K562 (cell line): ENCODE data around the gene RPS15A. TPM values are rescaled to one million over a fixed set of nuclear protein-coding genes. Genes with fewer than 3 reads are reported as not detected.
"Not testable (repeated sequence)": the region's sequence is repeated elsewhere in the genome, so short reads cannot be mapped to it uniquely, and the experiment has no call there.

Source experiments
- ATAC-seq: fragments of 200-7000 bp; cut with Tn5 transposase; 3 replicates; pipeline ENCODE4 v1.9.1; 2020; ENCODE audit warnings: moderate library complexity
- BruUV-seq: library from RNA; stranded (reverse); fragments of 400-500 nt; replicated peaks from 2 replicates; lab custom pipeline; 2021; lab: Mats Ljungman, UMichigan
- CTCF ChIA-PET: fragments of 300-600 bp; formaldehyde crosslinking; extraction: SDS; loops from one replicate; lab custom pipeline; 2021; ENCODE audit warnings: low intra/inter-chr PET ratio; lab: Yijun Ruan, JAX
- POLR2A ChIA-PET: fragments of 300-600, 350-650 bp; sonication (Branson Sonifier 250); formaldehyde crosslinking; extraction: SDS; loops from one replicate; lab custom pipeline; 2021; ENCODE audit warnings: antibody characterized with exemption, inconsistent platforms; lab: Yijun Ruan, JAX
- DNase-seq, 4 experiments: peaks; one replicate each; pipeline versions ENCODE4 v3.0.0 to v3.0.0-alpha.2; 2011 to 2018; ENCODE audit warnings: low spot score in 3 of 4, mixed read lengths in 3 of 4; ENCODE audit errors: extremely low read depth in 1 of 4
- FAIRE-seq: peaks from 2 replicates; lab custom pipeline; 2011; peaks lifted over from hg19 to GRCh38; lab: Jason Lieb, UNC
- H2AFZ ChIP-seq: 2 replicates; pipeline ENCODE4 v1.6.0; 2011; ENCODE audit warnings: low read depth, low read length, control low read depth, inconsistent platforms
- H3K27ac ChIP-seq: fragments of 200-600 bp; 3 replicates; pipeline ENCODE4 v1.8.0; 2011; ENCODE audit warnings: low read depth, mild to moderate bottlenecking, control low read depth, inconsistent platforms, low read length, moderate library complexity, mixed read lengths; ENCODE audit errors: extremely low read depth
- H3K27me3 ChIP-seq, 2 experiments: fragments of 300-600 bp in 1 of 2; 2 replicates in 1 of 2; 3 replicates in 1 of 2; pipeline versions ENCODE4 v1.6.0 to v1.8.0; 2011; ENCODE audit warnings: inconsistent platforms in 2 of 2, low read length in 2 of 2, mild to moderate bottlenecking in 1 of 2, mixed read lengths in 1 of 2, moderate library complexity in 1 of 2; ENCODE audit not compliant: control insufficient read depth in 2 of 2, insufficient read depth in 2 of 2
- H3K36me3 ChIP-seq: fragments of 300-600 bp; 3 replicates; pipeline ENCODE4 v1.8.0; 2011; ENCODE audit warnings: mild to moderate bottlenecking, low read length, inconsistent platforms; ENCODE audit not compliant: control insufficient read depth, insufficient read depth
- H3K4me1 ChIP-seq, 2 experiments: fragments of 200-600 bp in 1 of 2; replicated peaks in 1 of 2; 2 replicates in 1 of 2; 3 replicates in 1 of 2; pipeline versions ENCODE4 v1.5.1 to v1.8.0; 2011; ENCODE audit warnings: inconsistent platforms in 2 of 2, low read length in 2 of 2, mild to moderate bottlenecking in 1 of 2, mixed read lengths in 1 of 2, moderate library complexity in 1 of 2; ENCODE audit not compliant: control insufficient read depth in 2 of 2, insufficient read depth in 2 of 2
- H3K4me2 ChIP-seq: 2 replicates; pipeline ENCODE4 v1.6.1; 2011; ENCODE audit warnings: low read length, control low read depth, inconsistent platforms, mixed read lengths; ENCODE audit not compliant: insufficient read depth
- H3K4me3 ChIP-seq: fragments of 200-600 bp; sonication (generic), shearing (Covaris generic); 2 replicates; pipeline ENCODE4 v1.5.1; 2016; ENCODE audit warnings: control low read depth, inconsistent platforms
- H3K79me2 ChIP-seq: fragments of 200-600 bp; 3 replicates; pipeline ENCODE4 v1.8.0; 2011; ENCODE audit warnings: low read length, inconsistent platforms; ENCODE audit not compliant: control insufficient read depth, insufficient read depth
- H3K9ac ChIP-seq, 2 experiments: 2 replicates each; pipeline versions ENCODE4 v1.6.0 to v1.6.1; 2011; ENCODE audit warnings: low read depth in 2 of 2, low read length in 2 of 2, control low read depth in 1 of 2, inconsistent platforms in 1 of 2, mild to moderate bottlenecking in 1 of 2, mixed read lengths in 1 of 2; ENCODE audit not compliant: insufficient read depth in 1 of 2
- H3K9me1 ChIP-seq: one replicate; pipeline ENCODE4 v1.6.0; 2011; ENCODE audit warnings: inconsistent platforms, mild to moderate bottlenecking, low read length, moderate library complexity; ENCODE audit not compliant: control insufficient read depth, insufficient read depth
- H3K9me3 ChIP-seq: replicated peaks from 2 replicates; pipeline ENCODE4 v1.5.1; 2011; ENCODE audit warnings: low read depth, low read length, inconsistent platforms; ENCODE audit not compliant: control insufficient read depth, insufficient read depth
- H4K20me1 ChIP-seq: replicated peaks from 2 replicates; pipeline ENCODE4 v1.6.1; 2011; ENCODE audit warnings: low read length, inconsistent platforms, mixed read lengths; ENCODE audit not compliant: control insufficient read depth, insufficient read depth
- WGBS: fragments of 100-300 bp; shearing (Covaris generic); methylation state at CpG from one replicate; pipeline ENCODE4 v1.1.6; 2016; ENCODE audit warnings: low coverage, mixed read lengths; ENCODE audit not compliant: insufficient coverage; ENCODE audit errors: missing lambda C conversion rate; 5-methylcytosine and 5-hydroxymethylcytosine counted together
- in situ Hi-C: fragments of 300-500 bp; cut with MboI; formaldehyde crosslinking; loops from 4 replicates; pipeline ENCODE4 v1.15.0; 2018; ENCODE audit warnings: inconsistent platforms, mixed read lengths
- intact Hi-C: fragments of 100-400 bp; cut with micrococcal nuclease; formaldehyde crosslinking; loops from 2 replicates; pipeline ENCODE4 v1.14.2; 2022
- polyA plus RNA-seq, 8 experiments: library from polyadenylated mRNA; depleted of rRNA in 4 of 8; stranded (reverse) in 5 of 8; unstranded in 3 of 8; fragments of >200 nt; fragmentation: Nextera tagmentation in 2 of 8; fragmentation: Illumina TruSeq in 1 of 8; extraction: Ambion mirVana in 2 of 8; extraction: Trizol in 1 of 8; gene quantifications; 2 replicates each; pipeline versions ENCODE4 v1.2.1 to v1.2.3, GENCODE V29; 2011 to 2014; ENCODE audit warnings: inconsistent platforms in 1 of 8, missing spikeins in 1 of 8
- total RNA-seq, 7 experiments: library from RNA; depleted of rRNA in 6 of 7; stranded (reverse); fragments of >200 nt in 6 of 7; fragmentation: Illumina TruSeq in 2 of 7; extraction: Trizol in 2 of 7; gene quantifications; 2 replicates each; pipeline versions ENCODE4 v1.2.1 to v1.2.3, GENCODE V29; 2011 to 2021; ENCODE audit warnings: low replicate concordance in 1 of 7

Gene RPS15A
- total and polyA plus RNA-seq, 9 of the 15 experiments (the other 6 are each of a cell fraction or from before 2014, with no cell fraction given) = 1,397 to 5,474 (median 2,798) TPM

DNA sequence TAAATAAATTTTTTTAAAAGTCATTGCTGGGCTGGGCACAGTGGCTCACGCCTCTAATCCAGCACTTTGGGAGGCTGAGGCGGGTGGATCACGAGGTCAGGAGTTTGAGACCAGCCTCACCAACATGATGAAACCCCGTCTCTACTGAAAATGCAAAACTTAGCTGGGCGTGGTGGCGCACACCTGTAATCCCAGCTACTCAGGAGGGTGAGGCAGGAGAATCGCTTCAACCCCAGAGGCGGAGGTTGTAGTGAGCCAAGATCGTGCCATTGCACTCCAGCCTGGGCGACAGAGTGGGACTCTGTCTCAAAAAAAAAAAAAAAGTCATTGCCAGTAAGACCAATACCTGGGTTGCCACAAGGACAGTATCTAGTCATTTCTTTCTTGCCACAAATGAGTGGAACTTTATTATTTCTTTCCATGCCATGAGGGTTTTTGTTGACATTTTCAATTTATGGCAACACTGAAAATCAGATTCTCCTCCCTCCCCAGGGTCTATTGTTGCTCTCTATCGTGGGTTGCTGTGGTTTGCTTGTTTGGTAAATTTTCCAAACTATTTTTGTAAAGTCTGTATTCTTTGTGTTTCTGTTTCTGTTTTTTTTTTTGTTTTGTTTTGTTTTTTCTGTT lies 19.7 kb downstream of the RPS15A start:
- H3K27me3 ChIP-seq, in situ Hi-C loops, H3K27ac ChIP-seq, H3K4me3 ChIP-seq, H3K79me2 ChIP-seq, DNase-seq, FAIRE-seq, BruUV-seq, CTCF ChIA-PET, H4K20me1 ChIP-seq, H3K9ac ChIP-seq, H3K4me2 ChIP-seq, H3K4me1 ChIP-seq, H3K9me1 ChIP-seq, H3K9me3 ChIP-seq, H2AFZ ChIP-seq, H3K36me3 ChIP-seq, ATAC-seq, intact Hi-C loops: not testable (repeated sequence)
- POLR2A ChIA-PET = interaction anchor here (1.5 kb wide), 1 partner anchor 20 kb away, joined by 7 read pairs; the partner anchor contains the start of gene RPS15A
- 69% methylated on average over 9 of the region's 11 CpGs for WGBS

DNA sequence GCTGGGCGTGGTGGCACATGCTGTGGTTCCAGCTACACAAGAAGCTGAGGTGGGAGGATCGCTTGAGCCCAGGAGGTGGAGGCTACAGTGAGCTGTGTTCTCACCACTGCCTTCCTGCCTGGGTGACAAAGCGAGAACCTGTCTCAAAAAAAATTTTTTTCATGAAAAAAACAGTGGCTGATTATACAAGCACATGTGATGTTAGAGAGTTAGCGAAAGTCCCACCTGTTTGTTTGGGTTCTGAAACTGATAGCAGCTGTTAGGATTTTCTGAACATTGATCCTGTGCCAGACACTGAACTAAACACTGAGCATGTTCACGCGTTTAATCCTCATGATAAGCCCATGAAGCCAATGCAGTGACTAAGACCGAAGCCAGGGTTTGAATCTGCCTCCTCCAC lies 22.9 kb downstream of the RPS15A start:
- peak; percentile 74 for FAIRE-seq
- ATAC-seq, POLR2A ChIA-PET, H4K20me1 ChIP-seq, H2AFZ ChIP-seq, H3K4me1 ChIP-seq, H3K9me3 ChIP-seq, H3K79me2 ChIP-seq, H3K9me1 ChIP-seq, H3K27ac ChIP-seq, H3K9ac ChIP-seq, in situ Hi-C loops, H3K4me2 ChIP-seq, intact Hi-C loops, CTCF ChIA-PET, DNase-seq, H3K36me3 ChIP-seq, H3K4me3 ChIP-seq, H3K27me3 ChIP-seq, BruUV-seq: not testable (repeated sequence)
- 55% methylated on average over 4 of the region's 7 CpGs for WGBS
